Measurements from ENCODE around the gene MTCL1. TPM values are rescaled to one million over a fixed set of nuclear protein-coding genes. Genes with fewer than 3 reads are reported as not detected.

The MTCL1 gene
- total and polyA plus RNA-seq, 10 of the 15 experiments (the other 5 are each of a cell fraction or from before 2014, with no cell fraction given): 0.03 to 0.36 (median 0.13) TPM; not detected in 4

DNA sequence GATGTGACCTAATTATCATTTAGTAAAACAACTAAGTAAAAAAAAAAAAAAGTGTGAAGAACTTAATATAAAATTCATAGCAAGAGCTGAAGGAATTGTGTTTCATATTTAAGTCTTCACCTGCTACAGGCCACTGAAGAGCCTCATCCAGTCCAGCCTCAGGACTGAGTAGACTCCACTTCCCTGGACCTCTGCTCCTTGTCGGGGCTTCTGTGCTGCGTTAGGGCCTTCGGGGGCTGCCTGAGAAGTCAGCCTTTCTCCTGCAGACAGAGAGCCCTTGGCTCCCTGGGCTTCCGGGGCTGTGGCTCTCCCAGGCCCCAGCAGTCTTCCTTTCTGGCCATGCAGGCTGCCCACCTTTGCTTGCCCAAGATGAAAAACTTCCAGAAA lies 95.5 kb downstream of the MTCL1 start:
- no peak overlapping the region for H2AFZ ChIP-seq (ENCODE audit: control insufficient read depth, low read depth, low read length)
- ChIA-PET POLR2A (no interaction called here), RAD21 (ENCODE audit: unreplicated experiment) (no interaction called here), SMC1A (ENCODE audit: uncharacterized antibody, unreplicated experiment) (interaction anchor here (1.0 kb wide), 1 partner anchor 184 kb away, joined by 3 read pairs; no protein-coding TSS in a partner anchor), CTCF (no interaction called here)
- FAIRE-seq (no peak), ATAC-seq (no peak), DNase-seq (ENCODE audit: low read depth, low spot score) (no peak)
- TF ChIP-seq DPF2 (IDR thresholded peaks at IDR 0.05) (no peak), EED (IDR thresholded peaks at IDR 0.05; ENCODE audit: low read depth) (no peak), NFYB (IDR thresholded peaks at IDR 0.05; ENCODE audit: insufficient read depth, low read depth, low read length) (no peak), SMC3 (IDR thresholded peaks at IDR 0.05; ENCODE audit: borderline replicate concordance, low read length) (no peak), FOS (IDR thresholded peaks at IDR 0.05; ENCODE audit: borderline replicate concordance, extremely low read depth, insufficient read length) (no peak), EZH2 (IDR thresholded peaks at IDR 0.05; ENCODE audit: borderline replicate concordance, control insufficient read depth, low read depth, low read length) (no peak), SUPT20H (IDR thresholded peaks at IDR 0.05; ENCODE audit: borderline replicate concordance, control insufficient read depth, low read depth, low read length) (no peak), TCF7 (IDR thresholded peaks at IDR 0.05; ENCODE audit: borderline replicate concordance) (no peak), POU2F2 (IDR thresholded peaks at IDR 0.05; ENCODE audit: borderline replicate concordance, low read depth, low read length) (no peak), YBX1 (IDR thresholded peaks at IDR 0.05) (no peak)
- in situ Hi-C loops (cut with MboI): no loop called here
- no TSS peak for BruUV-seq (replicated peaks)
- no peak overlapping the region for H3K4me2 ChIP-seq (ENCODE audit: control insufficient read depth, insufficient read depth)
- H3K4me3 ChIP-seq: no peak overlapping the region
- no peaks in the 10 kb centered on the region for H3K9me3 ChIP-seq (replicated peaks; ENCODE audit: control insufficient read depth, insufficient read depth, low read length)
- H3K27ac ChIP-seq (ENCODE audit: control insufficient read depth, insufficient read depth): no peak overlapping the region
- no peaks in the 10 kb centered on the region for H3K4me1 ChIP-seq (ENCODE audit: control insufficient read depth, insufficient read depth, low read length)
- no peaks in the 10 kb centered on the region for H3K36me3 ChIP-seq (ENCODE audit: control insufficient read depth in 2 of 2, insufficient read depth in 2 of 2, low read length in 1 of 2)
- H4K20me1 ChIP-seq (ENCODE audit: control insufficient read depth, insufficient read depth): no peaks in the 10 kb centered on the region
- no peaks in the 10 kb centered on the region for H3K27me3 ChIP-seq (replicated peaks in 1 of 2; ENCODE audit: control insufficient read depth in 2 of 2, insufficient read depth in 2 of 2, low read length in 1 of 2)
- no peaks in the 10 kb centered on the region for H3K79me2 ChIP-seq (ENCODE audit: control insufficient read depth, insufficient read depth, low read length)
- 71% methylated on average over 4 of the region's 4 CpGs for WGBS (ENCODE audit: insufficient coverage, insufficient replicate concordance, low lambda C conversion rate, missing lambda C conversion rate)
- H3K9ac ChIP-seq (ENCODE audit: control insufficient read depth, insufficient read depth, low read length): no peak overlapping the region
- intact Hi-C loops (cut with micrococcal nuclease; ENCODE audit: unreplicated experiment): no loop called here

Measured in GM12878 (cell line).